Activated naive CD4-positive, alpha-beta T cell treated with anti-CD3 and anti-CD28 coated beads, Interleukin-2, amount 50 U/mL, for 72 hours (primary cell): ENCODE measurements around the gene GREM2. TPM values are rescaled to one million over a fixed set of nuclear protein-coding genes. Genes with fewer than 3 reads are reported as not detected.

ENCODE experiments used
- ATAC-seq, 2 donors: fragments of 150-1000 bp; cut with Tn5 transposase; 2 replicates each; pipeline ENCODE4 v1.10.0; 2021; ENCODE audit warnings: mild to moderate bottlenecking in 2 of 2, moderate library complexity in 2 of 2
- DNase-seq, 2 donors: peaks; one replicate each; pipeline ENCODE4 v3.0.0; 2021 to 2022; ENCODE audit warnings: low spot score in 2 of 2
- H3K27ac Mint-ChIP-seq, 2 donors: one replicate each; pipeline ENCODE4 v1.8.0; 2022; ENCODE audit warnings: mild to moderate bottlenecking in 2 of 2, mixed read lengths in 2 of 2
- H3K36me3 Mint-ChIP-seq, 2 donors: one replicate each; pipeline ENCODE4 v1.8.0; 2022; ENCODE audit warnings: mixed read lengths in 2 of 2
- H3K9me3 Mint-ChIP-seq, 2 donors: one replicate each; pipeline ENCODE4 v1.8.0; 2022; ENCODE audit warnings: mixed read lengths in 2 of 2
- total RNA-seq, 2 donors: library from RNA; stranded (reverse); gene quantifications; one replicate each; pipeline ENCODE4 v1.2.3, GENCODE V29; 2022

Gene GREM2
- total RNA-seq, 2 donors from 2014 or later, result 0.16 to 0.43 TPM

DNA sequence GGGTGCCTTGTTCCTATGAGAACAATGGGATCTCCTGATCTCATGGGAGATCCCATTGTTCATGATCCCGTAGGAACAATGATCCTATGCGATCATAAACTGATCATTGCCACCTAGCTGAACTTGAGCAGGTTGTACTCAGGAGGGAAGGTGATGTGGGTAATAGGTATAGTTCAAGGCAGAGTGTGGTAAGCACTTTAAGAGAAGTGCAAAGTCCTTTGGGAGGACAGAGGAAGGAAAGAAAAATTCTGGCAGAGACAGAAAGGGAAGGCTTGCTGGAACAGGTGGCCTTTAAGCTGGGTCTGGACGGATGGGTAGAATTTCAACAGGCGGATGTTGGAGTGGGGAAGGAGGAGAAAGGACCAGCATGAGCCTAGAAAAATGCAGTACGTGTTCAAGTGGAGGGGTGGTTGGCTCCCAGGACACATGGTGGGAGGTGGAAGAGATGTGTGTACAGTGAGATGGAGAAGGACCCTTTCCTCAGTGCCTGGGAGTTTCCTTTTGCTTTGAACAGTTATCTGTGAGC is 22.3 kb downstream of the GREM2 start:
- H3K36me3 Mint-ChIP-seq, result no peaks in the 10 kb centered on the region
- H3K27ac Mint-ChIP-seq, result peak overlapping the region in 1 of 2 donors; percentile 19
- ATAC-seq, result no peak
- peaks cover 0 to 5% of the 10 kb centered on the region in 2 donors for H3K9me3 Mint-ChIP-seq
- DNase-seq, result no peak

DNA sequence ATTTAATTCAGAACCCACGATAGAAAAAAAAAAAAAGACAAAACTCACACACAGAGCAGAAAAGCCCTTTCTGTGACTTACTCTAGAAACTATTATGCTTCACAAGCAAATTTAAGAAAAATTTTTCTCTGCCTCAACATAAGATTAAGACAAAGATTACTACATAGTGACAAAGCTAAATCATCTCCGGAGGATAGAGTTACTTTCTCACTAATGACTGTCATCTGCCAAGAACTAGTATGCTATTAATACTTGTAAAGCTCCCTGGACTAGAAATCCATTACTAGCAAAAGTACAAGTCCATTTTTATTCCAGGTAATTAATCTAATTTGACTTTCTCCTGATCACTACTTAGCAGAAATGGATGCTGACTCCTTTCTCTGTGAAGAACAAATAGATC is 25.9 kb downstream of the GREM2 start:
- DNase-seq, result no peak
- no peaks in the 10 kb centered on the region for H3K36me3 Mint-ChIP-seq
- peaks cover 0 to 5% of the 10 kb centered on the region in 2 donors for H3K9me3 Mint-ChIP-seq
- no peak overlapping the region for H3K27ac Mint-ChIP-seq
- no peak for ATAC-seq

DNA sequence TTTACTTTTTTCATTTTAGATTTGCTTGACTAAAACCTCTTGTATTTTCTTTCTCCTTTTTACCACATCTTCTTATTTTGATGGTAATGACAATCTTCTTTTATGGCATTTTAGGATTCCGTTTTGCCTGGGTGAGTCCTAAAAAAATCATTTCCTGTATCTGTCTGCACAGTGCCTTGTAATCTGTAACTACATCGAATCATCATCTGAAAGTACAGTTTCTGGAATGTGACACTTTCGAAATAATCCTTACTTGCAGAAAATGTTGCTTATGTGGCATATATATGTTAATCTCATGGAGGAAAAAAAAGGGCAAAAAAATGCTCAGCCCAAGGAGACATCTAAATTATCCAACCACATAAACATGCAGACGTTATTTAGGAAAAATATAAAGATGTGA is 29.0 kb downstream of the GREM2 start:
- Mint-ChIP-seq H3K9me3 (peaks cover 0 to 3% of the 10 kb centered on the region in 2 donors), H3K36me3 (no peaks in the 10 kb centered on the region), H3K27ac (peak overlapping the region in 1 of 2 donors; percentile 24)
- DNase-seq, result no peak
- ATAC-seq, result no peak

DNA sequence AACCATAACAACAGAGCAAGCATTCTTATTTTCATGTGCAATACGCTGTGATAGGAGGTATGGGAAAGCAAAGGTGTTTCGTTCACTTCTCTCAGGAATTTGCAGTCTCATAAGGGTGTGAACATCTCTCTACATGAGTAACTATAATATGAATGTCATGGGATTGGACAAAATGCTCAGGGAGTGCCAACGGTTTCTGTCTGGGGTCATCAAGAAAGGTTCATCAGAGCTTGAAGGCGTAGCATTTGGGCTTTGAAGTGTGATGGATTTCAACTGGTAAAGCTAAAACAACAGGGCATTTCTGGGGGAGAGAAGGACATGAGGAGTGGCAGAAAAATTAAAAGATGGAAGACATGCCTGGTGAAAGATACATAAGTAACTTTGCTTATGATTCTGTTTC is 32.4 kb downstream of the GREM2 start:
- no peaks in the 10 kb centered on the region for H3K36me3 Mint-ChIP-seq
- no peak overlapping the region for H3K27ac Mint-ChIP-seq
- ATAC-seq, result no peak

DNA sequence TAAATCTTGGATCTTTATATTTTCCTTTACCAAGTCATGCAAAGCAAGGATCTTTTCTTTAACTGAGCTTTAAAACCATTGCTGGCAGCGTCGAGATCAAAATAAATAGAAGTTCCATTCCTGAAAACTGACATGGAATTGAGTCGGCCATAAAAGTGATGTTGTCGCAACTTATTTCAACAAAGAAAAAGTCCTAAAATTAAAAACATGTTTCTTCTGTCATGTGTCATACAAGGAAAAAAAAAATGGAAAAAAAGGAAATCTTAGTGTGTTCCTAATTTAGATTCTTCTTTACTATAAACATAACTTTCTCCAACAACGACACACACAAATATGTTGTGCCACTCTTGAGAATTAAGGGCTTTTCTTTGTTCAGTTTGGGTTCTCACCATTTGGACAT is 34.9 kb downstream of the GREM2 start:
- ATAC-seq (no peak), DNase-seq (no peak)
- Mint-ChIP-seq H3K27ac (no peak overlapping the region), H3K36me3 (no peaks in the 10 kb centered on the region), H3K9me3 (peaks cover 6% of the 10 kb centered on the region in 2 donors)

More for the DNA sequence above, 32.4 kb downstream of the GREM2 start:
- peaks cover 0 to 3% of the 10 kb centered on the region in 2 donors for H3K9me3 Mint-ChIP-seq
- DNase-seq, result no peak

DNA sequence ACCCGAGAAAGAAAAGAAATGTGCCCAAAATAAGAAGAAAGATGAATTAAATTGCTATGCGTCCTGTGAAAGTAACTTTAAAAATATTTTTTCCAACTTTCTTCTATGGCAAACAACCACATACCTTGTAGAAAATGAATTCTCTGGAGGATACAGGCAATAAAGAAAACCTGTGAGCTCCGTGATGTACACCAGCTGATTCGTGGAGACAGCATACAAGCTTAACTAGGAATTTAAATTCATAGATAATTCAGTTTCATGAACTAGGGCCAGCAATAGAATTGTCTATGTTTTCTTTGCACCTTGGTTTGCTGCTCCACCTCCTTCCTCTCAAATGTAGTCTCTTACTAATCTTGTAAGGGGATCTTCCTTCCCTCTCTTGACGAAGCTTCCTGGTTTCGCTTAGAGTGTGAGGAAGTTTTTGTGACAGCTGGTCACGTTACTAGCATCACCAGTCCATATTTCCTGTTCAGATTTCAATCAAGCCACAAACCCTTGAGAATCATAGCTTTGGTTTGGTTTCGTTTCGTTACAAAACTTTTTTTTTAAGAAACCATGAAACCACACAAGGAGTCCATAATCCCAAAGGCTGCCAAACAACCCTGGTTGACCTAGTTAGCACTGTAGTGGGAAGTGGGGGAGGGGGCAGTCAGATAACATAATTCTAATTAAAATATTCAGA is 35.8 kb downstream of the GREM2 start:
- H3K27ac Mint-ChIP-seq, result no peak overlapping the region

DNA sequence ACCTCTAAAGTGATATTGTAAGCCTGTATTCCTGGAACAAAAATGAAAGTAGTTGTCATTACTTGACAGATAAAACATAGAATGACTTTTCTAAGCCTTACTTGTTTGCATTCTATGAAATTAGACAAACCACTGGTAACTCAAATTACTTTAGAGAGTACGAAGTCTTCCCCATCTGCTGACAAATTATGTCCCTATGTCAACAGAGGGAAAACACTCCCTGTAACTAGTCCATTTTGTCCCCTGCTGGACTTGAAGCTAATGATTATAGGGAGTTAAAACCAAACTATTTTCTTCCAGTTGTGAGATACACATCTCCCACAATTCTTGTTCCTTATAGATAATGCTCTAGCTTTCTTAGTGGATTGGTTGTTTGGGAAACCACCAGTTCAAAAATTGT is 39.6 kb downstream of the GREM2 start:
- H3K36me3 Mint-ChIP-seq, result no peaks in the 10 kb centered on the region
- no peak overlapping the region for H3K27ac Mint-ChIP-seq
- ATAC-seq (no peak), DNase-seq (no peak)
- peaks cover 6% of the 10 kb centered on the region in 2 donors for H3K9me3 Mint-ChIP-seq

More for the DNA sequence above, 35.8 kb downstream of the GREM2 start:
- no peaks in the 10 kb centered on the region for H3K36me3 Mint-ChIP-seq
- ATAC-seq (peak; percentile 86 to 94), DNase-seq (peak in 1 of 2 donors; percentile 4)
- H3K9me3 Mint-ChIP-seq, result peaks cover 6% of the 10 kb centered on the region in 2 donors

DNA sequence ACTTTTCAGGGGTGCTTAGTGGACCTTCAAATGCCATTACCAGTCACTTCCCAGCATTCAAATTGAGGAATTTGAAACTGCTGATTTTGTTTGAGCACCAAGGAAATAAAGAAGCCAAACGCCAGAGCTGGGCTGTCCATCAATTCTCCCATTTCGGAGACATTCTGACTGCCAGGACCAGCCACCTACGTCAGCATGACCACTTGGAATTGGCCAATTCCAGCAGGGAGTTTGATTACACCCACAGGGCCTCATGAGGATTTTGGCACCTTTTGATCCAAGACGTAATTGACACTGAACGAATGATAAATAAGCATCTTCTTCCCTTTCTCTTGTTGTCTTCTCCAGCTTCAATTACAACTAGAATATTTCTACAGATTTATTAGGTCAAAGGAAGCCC is 40.2 kb downstream of the GREM2 start:
- ATAC-seq (no peak), DNase-seq (no peak)
- Mint-ChIP-seq H3K36me3 (no peaks in the 10 kb centered on the region), H3K9me3 (peaks cover 6% of the 10 kb centered on the region in 2 donors), H3K27ac (no peak overlapping the region)

DNA sequence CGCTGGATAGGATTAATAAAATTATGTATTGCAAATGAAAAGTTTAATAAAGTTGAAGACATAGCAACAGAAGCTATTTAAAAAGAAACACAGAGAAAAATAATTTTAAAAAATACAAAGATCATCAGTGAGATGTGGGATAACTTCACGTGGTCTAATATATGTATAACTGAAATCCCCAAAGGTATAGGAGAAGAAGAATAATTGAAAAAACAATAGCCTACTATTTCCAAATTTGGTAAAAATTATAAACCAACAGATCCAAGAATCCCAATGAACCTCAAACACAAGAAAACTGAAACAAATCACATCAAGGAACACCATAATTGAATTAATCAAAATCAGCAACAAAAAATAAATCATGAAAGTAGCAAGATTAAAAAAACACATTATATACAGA is 44.9 kb downstream of the GREM2 start:
- Mint-ChIP-seq H3K27ac (no peak overlapping the region), H3K36me3 (peaks cover 7% of the 10 kb centered on the region in 2 donors), H3K9me3 (no peaks in the 10 kb centered on the region)
- DNase-seq, result no peak
- ATAC-seq, result no peak

DNA sequence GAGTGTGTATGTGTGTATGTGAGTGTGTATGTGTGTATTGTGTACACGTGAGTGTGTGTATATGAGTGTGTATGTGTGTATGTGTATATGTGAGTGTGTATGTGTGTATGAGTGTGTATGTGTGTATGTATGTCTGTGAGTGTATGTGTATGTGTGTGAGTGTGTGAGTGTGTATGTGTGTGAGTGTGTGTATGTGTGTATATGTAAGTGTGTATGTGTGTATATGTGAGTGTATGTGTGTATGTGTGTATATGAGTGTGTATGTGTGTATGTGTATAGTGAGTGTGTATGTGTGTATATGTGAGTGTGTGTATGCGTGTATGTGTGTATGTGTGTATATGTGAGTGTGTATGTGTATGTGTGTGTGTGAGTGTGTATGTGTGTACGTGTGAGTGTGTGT is 49.2 kb downstream of the GREM2 start:
- peaks cover 7% of the 10 kb centered on the region in 2 donors for H3K36me3 Mint-ChIP-seq
- no peak overlapping the region for H3K27ac Mint-ChIP-seq
- peaks cover 3 to 4% of the 10 kb centered on the region in 2 donors for H3K9me3 Mint-ChIP-seq
- DNase-seq (no peak), ATAC-seq (no peak)

DNA sequence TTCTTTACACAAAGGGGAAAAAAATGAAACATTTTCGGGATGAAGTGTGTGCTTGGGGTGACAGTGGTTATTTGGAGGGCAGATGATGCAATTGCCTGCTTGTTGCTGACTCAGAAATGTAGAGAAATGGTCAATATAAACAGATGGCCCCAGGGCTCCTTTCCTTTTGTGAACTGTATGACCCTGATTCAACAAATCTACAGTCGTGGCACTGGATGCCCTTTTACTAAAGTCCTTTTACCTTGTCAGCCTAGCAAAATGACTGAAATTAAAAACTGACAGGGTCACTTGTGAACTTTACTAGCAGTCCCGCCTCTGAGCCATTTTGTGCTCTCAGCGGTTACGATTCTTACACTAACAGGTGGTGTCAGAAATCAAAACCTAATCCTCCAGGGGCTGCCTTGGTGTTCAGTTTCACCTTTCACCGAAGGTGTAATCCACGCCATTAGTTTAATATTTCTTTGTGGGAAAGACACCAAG is 49.8 kb downstream of the GREM2 start:
- DNase-seq (no peak), ATAC-seq (no peak)
- Mint-ChIP-seq H3K27ac (no peak overlapping the region), H3K9me3 (peaks cover 6 to 8% of the 10 kb centered on the region in 2 donors), H3K36me3 (peaks cover 7% of the 10 kb centered on the region in 2 donors)

DNA sequence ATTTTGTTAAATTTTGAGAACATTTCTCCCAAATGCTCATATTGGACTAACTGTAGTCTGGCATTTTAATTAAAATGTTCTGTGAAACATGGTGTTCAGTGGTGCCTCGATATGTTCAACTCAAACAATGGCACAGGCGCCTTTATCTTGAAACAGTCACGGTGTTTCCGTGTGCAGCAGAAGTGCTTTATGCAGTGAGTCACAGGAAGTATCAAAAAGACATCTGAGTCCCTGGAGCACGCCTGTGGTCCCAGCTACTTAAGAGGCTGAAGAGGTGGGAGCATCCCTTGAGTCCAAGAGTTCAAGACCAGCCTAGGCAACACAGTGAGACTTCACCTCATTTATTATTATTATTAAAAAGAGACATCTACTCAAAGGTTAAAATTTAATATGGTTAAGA is 52.2 kb downstream of the GREM2 start:
- H3K9me3 Mint-ChIP-seq, result peaks cover 6 to 14% of the 10 kb centered on the region in 2 donors
- H3K36me3 Mint-ChIP-seq, result peaks cover 0 to 7% of the 10 kb centered on the region in 2 donors
- no peak for DNase-seq

DNA sequence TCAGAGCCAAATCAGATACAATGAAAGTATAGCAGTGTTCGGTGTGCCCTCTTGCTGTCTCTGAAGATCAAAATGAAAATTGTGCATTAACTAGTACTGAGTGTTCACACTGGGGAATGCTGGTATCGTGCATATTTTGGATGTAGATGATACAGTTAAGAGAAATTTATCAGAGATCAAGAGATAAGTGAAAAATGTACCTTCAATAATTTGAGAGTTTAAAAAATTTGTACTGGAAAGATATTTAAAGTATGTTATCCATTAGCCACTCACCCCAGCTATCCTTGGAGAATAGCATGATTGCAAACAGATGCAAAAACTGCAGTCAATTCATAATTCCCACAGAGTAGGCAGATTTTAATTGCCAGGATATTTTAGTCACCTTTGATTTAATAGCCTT is 56.4 kb downstream of the GREM2 start:
- Mint-ChIP-seq H3K27ac (no peak overlapping the region), H3K9me3 (peaks cover 6 to 14% of the 10 kb centered on the region in 2 donors), H3K36me3 (peaks cover 0 to 7% of the 10 kb centered on the region in 2 donors)
- DNase-seq (no peak), ATAC-seq (no peak)

More for the DNA sequence above, 52.2 kb downstream of the GREM2 start:
- no peak overlapping the region for H3K27ac Mint-ChIP-seq
- ATAC-seq, result no peak

DNA sequence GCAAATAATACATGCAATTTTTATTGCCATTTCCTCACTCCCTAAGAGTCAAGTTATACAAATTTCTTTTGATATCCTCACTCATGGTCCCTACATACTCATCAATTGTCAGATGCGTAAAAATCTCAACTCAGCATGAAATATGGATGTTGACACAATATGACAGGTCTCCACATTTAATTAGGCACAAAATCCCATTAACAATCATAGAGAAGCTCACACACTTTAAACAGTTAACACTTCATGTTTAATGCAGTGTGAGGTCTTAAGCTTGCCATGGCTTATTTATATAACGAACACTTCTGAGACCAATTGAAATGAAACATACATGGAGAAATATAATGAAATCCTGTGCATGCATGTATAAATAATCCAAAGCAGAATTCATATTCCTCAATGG is 58.6 kb downstream of the GREM2 start:
- Mint-ChIP-seq H3K27ac (no peak overlapping the region), H3K36me3 (peaks cover 0 to 7% of the 10 kb centered on the region in 2 donors), H3K9me3 (peaks cover 6 to 19% of the 10 kb centered on the region in 2 donors)
- DNase-seq (no peak), ATAC-seq (no peak)

DNA sequence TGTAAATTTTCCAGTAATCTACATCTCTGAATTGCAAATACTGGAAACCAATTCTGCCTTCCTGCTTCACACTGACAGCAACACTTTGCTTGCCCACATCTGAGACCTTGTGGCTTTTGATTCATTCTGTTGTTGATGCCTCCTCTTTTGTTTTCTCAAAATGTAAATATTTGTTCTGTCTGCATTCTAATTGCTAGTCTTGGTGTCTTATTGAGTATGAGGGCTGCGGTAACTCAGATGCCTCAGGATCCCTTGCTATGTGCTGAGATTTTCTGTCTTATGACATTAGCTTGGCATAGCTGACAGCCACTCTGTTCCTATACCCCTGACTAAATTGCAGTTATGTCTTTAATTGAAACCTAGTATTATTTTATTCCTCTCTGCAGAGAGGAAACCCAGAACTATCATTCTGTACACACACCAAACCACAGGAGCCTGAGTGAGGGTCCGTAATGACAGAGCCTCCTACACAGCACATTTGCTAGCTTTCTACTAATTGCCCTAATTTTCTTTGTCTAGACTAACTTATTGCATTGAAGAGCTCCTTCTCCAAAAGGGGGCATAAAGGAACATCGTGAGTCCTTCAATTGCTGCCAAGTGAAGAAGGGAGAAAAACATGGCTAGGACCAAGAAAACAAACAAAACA is 72.1 kb downstream of the GREM2 start:
- Mint-ChIP-seq H3K9me3 (no peaks in the 10 kb centered on the region), H3K27ac (no peak overlapping the region), H3K36me3 (peaks cover 0 to 5% of the 10 kb centered on the region in 2 donors)
- peak in 1 of 2 donors; percentile 75 for ATAC-seq
- no peak for DNase-seq

DNA sequence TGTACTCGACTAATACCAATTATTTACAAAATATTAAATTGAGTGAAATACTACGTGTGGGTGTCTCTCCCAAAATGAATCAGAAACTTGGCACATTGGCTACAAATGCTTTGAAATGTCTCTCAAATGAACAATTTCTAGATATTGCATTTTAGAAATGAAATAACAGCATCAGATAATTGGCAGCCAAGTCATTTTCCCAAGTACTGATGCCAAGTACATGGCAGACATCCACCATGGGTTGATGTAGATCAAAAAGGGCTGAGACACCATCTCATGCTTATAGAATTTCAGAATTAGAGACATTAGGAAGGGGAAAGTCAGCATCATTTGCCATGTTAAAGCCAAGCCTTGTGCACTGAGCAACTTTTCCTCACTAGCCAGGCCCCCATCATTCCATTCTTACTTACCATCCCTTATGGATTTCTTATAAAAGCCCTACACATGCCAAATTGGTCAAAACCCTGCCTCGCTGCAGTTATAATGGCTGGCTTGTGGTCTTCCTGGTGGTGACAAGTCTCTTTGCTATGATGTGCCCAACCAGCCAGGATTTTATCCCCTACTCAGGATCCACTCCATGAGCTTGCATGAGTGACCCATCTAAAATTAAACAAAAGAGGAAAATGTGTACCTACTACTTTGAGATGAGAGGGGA is 73.1 kb downstream of the GREM2 start:
- peaks cover 0 to 6% of the 10 kb centered on the region in 2 donors for H3K36me3 Mint-ChIP-seq
- ATAC-seq, result no peak
- no peak for DNase-seq
- peaks cover 0 to 5% of the 10 kb centered on the region in 2 donors for H3K9me3 Mint-ChIP-seq
- H3K27ac Mint-ChIP-seq, result no peak overlapping the region
